ENCODE data around the gene PCSK5. TPM values are rescaled to one million over a fixed set of nuclear protein-coding genes. Genes with fewer than 3 reads are reported as not detected.

Gene PCSK5
- total and polyA plus RNA-seq, 2 donors (not counting 3 experiments of a cell fraction or from before 2014, with no cell fraction given), result 2.6 to 4.8 TPM

GRCh38 chr9:76342858-76343257, 452.4 kb downstream of the PCSK5 start:
- H3K9ac ChIP-seq (replicated peaks; ENCODE audit: extremely low read depth, insufficient read depth, low read length), result no peak overlapping the region
- no peaks in the 10 kb centered on the region for H3K9me1 ChIP-seq (replicated peaks; ENCODE audit: control insufficient read depth, extremely low read depth, insufficient read depth, low read length)
- intact Hi-C loops (cut with micrococcal nuclease), result no loop called here
- dilution Hi-C loops (cut with MboI; ENCODE audit: extremely low pct_ligation_motif_present, low sequenced_read_pairs), result no loop called here
- H3K4me3 ChIP-seq (replicated peaks in 1 of 3; ENCODE audit: insufficient read depth in 1 of 3, low read depth in 1 of 3, low read length in 3 of 3), result no peak overlapping the region
- H3K4me1 ChIP-seq (ENCODE audit: control insufficient read depth, extremely low read depth, insufficient read depth, low read length), result no peaks in the 10 kb centered on the region
- H4K20me1 ChIP-seq (replicated peaks; ENCODE audit: control insufficient read depth, extremely low read depth, insufficient read depth, low read length), result no peaks in the 10 kb centered on the region
- H3K36me3 ChIP-seq (ENCODE audit: control insufficient read depth in 2 of 2, extremely low read depth in 1 of 2, insufficient read depth in 2 of 2, low read length in 2 of 2), result no peaks in the 10 kb centered on the region
- no peaks in the 10 kb centered on the region for H3K9me3 ChIP-seq (replicated peaks; ENCODE audit: control insufficient read depth, insufficient read depth, low read length)
- H3K79me2 ChIP-seq (ENCODE audit: control insufficient read depth, insufficient read depth, low read length), result no peaks in the 10 kb centered on the region
- H3K27me3 ChIP-seq (ENCODE audit: control insufficient read depth in 2 of 2, insufficient read depth in 2 of 2, low read length in 2 of 2), result no peaks in the 10 kb centered on the region
- TF ChIP-seq CTCF (IDR thresholded peaks at IDR 0.05; ENCODE audit: extremely low read depth in 1 of 2, insufficient read depth in 1 of 2, low read depth in 1 of 2, low read length in 2 of 2), result no peak
- no peak for TF ChIP-seq EZH2 (IDR thresholded peaks at IDR 0.05; ENCODE audit: borderline replicate concordance, low read depth, low read length, severe bottlenecking)
- no peak for TF ChIP-seq JUN (IDR thresholded peaks at IDR 0.05; ENCODE audit: borderline replicate concordance, insufficient read depth, insufficient read length, low read depth)
- TF ChIP-seq GATA2 (IDR thresholded peaks at IDR 0.05; ENCODE audit: insufficient read depth, insufficient read length, low read depth, low read length), result no peak
- no peak for TF ChIP-seq FOS (IDR thresholded peaks at IDR 0.05; ENCODE audit: borderline replicate concordance, insufficient read depth, low read length)
- TF ChIP-seq MAX (IDR thresholded peaks at IDR 0.05; ENCODE audit: insufficient read depth, insufficient read length), result no peak
- no peak for TF ChIP-seq POLR2A (IDR thresholded peaks at IDR 0.05; ENCODE audit: low read depth, low read length)
- TF ChIP-seq POLR2AphosphoS5 (IDR thresholded peaks at IDR 0.05; ENCODE audit: insufficient read depth, low read depth, low read length), result no peak
- TF ChIP-seq MYC (IDR thresholded peaks at IDR 0.05; ENCODE audit: low read depth, low read length), result no peak
- CTCF ChIA-PET, result no interaction called here
- DNase-seq (ENCODE audit: low read depth, low spot score) (no peak), FAIRE-seq (no peak)
- POLR2A ChIA-PET, result no interaction called here
- no peak overlapping the region for H2AFZ ChIP-seq (ENCODE audit: low read depth, low read length)
- no peak overlapping the region for H3K27ac ChIP-seq (ENCODE audit: insufficient read depth, low read depth, low read length)
- BruUV-seq (replicated peaks), result no TSS peak
- no peak overlapping the region for H3K4me2 ChIP-seq (ENCODE audit: insufficient read depth, low read length)
